Fibroblast of the conjunctiva (primary cell): Measurements from ENCODE around the gene EVPL.

Source experiments
- DNase-seq: peaks from one replicate; pipeline ENCODE4 v3.0.0-alpha.2; 2010; ENCODE audit warnings: low read depth

EVPL gene

DNA sequence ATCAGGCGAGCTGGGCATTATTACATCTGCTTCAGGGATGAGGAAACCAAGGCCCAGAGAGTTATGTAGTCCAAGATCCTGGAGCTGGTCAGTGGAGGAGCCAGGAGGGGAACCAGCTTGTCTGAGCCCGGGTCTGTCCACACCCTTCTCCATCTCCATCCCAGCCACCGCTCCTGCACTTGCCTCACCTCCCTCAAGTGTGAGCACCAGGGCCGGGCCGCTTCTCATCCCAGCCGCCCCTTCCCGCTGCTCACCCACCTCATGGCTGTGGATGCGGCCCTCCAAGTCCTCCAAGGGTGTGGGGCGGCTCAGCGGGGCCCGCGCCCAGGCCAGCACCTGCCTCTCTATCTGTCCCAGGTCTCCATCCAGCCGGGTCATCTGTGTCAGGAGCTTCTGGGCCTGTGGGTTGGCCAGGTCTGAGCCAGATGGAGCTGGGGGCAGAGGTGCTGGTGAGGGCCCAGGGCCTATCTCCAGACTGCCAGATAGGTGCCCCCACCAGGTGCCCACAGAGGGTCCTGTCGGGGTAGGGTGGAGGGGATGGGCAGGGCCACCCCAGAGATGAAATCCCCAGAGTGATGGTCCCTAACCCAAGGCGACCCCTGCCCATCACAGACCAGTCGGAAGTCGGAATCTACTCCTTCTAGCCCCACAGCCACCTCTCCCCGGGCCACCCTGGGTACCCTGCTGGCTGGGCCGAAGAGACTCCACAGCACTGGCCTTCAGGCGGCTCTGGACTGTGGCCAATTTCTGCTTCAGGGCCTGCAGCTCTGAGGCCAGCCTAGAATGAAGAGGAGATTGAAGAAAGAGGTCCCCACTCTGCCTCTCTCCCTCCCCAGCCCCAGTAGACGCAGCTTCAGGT, 9.4 kb downstream of the EVPL start:
- no peak for DNase-seq

DNA sequence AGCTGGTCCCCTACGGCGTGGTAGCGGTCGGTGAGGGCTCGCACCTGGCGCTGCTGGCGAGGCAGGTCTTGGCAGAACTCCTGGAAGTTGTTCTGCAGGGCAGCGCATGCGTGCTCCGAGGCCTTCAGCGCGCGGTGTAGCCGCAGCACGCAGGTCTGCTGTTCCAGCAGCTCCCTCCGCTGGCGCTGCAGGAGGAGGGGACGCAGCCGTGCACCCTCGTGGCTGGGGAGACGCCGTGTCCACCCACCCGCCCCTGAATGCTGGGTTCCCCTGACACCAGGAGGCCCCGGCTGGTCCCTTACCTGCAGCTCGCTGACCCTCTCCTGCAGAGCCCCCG, 12.2 kb downstream of the EVPL start:
- DNase-seq, result no peak

DNA sequence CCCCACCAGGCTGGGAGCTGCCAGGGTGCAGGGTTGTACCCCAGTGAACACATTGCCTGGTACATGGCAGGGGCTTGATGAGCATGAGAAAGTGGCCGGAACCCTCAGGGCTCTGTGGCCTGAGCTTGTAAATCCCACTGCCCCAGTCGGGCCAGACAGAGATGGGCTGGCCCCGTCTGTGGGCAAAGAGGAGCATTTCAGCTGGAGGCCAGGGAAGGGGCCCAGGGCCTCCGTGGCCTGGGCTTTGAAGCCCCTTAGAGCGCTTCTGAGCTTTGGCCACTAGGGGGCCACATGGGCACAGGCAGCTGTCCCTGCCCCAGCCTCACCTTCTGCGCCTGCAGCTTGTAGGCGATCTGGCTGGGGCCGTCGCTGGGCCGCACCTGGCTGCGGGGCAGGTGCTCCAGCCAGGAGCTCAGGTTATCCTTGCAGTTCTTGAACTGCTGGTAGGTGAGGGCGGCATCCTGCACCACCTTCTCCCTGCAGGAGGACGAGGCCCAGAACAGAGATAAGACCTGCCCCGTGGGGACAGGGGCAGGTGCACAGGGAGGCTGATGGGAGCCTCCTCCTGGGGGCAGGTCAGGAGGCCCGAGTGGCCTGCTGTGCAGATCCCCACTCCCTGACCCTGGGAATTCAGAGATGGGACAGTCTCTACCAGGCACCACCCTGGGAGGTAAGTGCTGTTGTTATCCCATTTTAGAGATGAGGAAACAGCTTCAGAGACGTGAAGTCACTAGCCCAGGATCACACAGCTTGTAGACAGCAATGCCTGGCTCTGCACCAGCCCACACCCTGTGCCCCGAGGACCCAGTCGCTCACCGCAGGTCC, 12.8 kb downstream of the EVPL start:
- peak; percentile 45 for DNase-seq

DNA sequence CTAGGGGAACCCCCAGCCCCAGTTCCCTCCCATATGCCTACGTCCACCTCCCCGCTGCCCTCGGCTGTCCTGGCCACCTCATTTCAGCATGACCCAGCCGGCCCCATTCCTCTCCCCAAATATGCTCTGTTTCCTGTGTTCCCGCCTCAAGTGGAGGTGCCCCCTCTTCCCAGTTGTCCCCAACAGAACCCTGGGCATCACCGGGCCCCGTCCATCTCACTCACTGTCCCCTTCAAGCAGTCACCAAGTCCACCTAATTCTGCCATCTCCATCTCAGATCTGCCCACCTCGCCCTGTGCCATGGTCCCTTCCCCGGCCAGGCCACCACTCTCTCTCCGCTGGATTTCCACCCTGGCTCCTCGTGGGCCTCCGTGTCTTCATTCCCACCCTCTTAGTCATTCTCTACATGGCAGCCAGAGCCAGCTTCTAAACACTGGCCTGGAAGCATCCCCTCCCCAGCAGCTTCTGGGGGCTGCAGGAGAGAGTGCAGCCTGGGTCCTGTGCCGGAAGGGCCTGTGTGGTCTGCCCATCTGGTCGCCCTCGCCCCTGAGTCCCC, 13.7 kb downstream of the EVPL start:
- no peak for DNase-seq

DNA sequence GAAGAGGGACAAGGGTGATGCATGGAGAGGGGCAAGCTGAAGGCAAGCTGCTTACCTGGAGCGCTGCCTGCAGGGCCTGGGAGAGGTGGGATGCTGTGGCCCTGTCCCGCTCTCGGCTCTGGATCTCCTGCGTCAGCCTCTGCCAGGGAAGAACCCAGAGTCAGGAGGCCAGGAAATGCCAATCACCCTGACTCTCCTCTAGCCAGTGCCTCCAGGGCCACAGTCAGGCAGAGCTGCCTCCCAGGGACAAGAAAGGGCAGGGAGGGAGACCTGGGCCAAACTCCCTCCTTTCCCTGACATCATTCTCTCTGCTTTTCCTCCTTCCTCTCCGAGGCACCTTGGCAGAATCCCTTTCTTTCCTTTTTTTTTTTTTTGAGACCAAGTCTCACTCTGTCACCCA, 15.2 kb downstream of the EVPL start:
- DNase-seq, result no peak

DNA sequence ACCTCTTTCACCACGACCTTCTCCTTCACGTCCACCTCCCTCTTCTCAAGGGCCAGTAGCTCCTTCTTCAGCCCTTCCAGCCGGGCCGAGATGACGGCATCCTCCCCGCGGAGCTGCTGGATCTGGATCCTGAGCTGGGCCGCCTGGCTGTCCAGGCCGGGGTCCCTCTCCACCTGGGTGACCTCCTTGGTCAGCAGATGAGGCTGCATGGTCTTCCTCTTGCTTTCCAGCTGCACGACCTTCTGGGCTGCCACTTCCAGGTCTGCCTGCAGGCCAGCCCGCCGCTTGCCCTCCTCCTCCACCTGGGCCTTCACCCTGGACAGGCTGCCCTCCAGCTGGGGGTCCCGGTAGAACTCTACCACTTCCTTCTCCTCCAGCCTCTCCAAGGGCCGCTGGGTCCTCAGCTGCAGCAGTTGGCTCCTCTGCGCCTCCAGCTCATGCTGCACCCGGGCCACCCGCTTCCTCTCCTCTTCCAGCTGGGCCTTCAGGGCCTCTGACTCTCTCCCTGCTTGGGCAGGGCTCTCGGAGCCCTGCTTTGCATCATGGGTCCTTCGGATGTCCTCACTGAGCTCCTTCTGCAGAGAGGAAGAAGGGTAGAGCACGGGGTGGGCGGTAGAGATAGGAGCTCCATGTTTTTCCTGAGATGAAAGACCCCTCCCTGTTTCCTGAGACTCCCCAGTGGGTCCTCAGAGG, 17.0 kb downstream of the EVPL start:
- no peak for DNase-seq

DNA sequence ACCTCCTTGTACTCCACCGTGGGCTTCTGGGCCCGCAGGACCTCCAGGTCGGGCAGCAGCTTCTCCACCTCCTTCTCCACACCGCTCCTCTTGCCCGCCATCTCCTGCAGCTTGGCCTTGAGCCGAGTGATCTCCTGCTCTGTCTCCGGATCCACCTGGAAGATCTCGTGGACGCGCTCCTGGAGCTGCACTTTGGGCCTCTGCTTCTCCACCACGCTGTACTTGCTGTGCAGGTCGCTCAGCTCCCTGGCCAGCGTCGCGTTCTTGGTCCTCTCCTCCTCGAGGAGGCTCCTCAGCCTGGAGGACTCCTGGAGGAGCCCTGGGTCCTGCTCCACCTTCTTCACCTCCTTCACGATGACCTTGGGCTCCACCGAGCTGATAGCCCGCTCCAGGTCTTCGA, 17.7 kb downstream of the EVPL start:
- DNase-seq, result no peak

DNA sequence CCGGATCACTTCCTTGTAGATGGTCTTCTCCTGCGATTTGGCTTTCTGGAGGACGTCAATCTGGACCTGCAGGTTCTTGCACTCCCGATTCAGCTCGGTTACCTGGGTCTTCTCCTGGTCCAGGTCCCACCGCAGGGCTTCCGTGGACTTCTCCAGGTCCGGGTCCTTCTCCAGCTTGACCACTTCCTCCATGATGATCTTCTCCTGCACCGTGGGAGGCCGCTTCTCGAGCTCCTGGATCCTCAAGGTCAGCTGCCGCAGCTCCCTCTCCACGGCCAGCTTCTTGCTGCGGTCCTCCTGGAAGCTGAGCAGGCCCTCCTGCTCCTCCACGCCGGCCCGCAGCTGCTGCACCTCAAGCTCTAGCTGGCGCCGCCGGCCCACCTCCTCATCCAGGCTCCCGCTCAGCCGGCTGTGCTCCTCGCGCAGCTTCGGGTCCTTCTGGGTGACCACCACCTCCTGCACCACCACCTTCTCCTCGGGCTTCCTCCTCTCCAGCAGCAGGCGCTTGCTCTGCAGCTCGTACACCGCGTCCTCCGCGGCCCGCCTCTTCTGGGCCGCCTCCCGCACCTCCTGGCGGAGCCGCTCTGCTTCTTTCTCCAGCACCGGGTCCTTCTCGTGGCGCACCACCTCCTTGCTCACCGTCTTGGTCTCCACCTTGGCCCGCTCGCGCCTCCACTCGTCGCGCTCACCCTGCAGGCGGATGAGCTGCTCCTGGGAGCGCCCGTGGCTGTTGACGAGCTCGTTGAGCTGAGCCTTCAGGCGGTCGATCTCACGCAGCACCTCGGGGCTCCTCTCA, 18.3 kb downstream of the EVPL start:
- no peak for DNase-seq

DNA sequence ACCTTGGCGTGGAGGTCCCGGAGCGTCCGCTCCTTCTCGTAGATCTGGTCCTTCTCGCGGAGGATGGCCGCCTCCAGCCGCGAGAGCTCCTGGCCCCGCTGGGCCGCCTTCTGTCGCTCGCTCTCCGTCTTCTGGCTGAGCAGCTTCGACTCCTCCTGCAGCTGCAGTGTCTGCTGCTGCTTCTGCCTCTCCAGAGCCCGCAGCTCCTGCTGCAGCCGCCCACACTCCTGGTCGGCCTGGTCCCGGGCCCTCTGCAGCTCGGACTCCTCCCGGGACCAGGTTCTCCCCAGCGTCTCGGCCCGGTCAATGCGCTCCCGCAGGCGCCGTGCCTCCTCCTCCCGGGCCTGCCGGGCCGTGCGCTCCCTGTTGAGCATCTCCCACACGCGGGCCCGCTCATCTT, 18.9 kb downstream of the EVPL start:
- no peak for DNase-seq

DNA sequence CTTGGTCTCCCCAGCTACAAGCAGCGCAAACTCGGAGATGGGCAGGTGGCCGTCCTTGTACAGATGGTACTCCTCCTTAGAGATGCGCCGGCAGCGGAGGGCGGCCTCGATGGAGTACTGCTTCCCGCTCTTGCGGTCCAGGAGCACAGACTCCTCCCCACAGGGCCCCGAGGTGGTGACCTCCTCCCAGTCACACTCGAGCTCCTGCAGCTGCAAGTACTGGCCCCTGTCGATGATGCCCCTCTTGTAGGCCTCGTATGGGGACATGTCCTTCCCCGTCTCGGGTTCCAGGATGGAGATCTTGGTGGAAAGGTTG, 19.3 kb downstream of the EVPL start:
- no peak for DNase-seq

DNA sequence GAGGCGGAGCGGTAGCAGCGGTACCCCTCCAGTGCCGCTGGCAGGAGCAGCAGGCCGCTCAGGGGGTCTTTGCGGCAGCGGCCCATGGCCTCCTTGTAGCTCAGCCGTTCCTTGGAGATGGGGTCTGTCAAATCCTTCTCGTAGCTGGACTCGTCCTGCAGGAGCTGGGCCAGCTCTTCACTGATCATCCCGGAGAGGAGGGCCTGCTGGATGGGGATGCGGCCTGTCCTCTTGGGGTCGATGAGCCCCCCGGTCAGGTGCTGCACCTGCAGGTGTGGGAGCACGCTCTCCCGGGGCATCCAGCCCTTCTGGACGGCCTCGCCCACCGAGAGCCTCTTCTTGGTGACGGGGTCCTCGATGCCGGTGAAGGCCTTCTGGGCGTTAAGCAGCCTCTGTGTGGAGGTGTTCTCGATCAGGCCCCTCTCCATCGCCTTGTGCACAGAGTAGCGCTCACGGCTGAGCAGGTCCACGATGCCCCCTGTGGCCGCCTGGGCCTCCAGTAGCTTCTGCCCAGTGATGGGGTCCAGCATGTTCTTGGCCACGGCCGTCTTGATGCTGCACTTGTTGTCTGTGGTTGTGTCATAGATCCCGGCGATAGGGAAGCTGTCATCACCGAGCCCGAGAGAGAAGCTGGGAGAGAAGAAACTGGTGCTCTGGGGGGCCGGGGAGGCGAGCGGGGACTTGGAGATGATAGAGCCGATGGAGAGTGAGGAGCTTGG, 19.8 kb downstream of the EVPL start:
- no peak for DNase-seq

DNA sequence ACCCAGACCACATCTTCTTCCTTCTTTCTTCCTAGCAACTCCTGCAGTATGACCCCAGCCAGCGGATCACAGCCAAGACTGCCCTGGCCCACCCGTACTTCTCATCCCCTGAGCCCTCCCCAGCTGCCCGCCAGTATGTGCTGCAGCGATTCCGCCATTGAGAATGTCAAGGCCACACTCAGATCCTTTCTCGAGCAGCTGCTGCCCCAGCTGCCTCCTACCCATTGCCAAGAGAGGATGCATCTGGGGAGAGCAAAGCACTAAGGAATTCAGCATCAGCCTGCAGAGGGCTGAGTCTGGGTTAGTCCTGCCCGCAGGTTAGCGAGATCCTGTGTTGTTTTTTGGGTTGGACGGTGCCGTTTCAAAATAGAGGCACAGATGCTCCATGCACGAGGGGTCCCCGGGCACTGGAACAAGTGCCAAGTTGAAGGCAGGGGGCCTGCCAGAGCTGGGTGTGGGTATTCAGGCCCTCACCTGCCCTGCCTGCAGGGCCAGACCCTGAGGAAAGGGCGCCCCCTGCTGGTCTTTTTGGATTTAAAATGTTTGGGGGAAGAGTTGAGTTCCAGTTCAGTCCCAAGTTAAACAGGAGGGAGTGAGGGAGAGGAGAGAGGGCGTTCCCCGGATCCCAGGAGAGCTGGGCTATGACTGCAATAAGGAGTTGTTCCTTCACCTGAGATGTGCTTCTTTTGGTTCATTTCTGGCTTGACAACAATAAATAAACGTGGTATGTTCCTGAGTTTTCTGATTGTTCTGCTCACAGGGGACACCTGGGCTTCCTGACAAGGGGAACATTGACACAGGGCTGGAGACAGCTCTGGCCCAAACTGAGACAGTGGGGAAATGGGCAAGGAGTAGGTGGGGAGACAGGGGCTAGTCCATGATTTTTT, 21.6 kb downstream of the EVPL start:
- DNase-seq, result peak; percentile 49

DNA sequence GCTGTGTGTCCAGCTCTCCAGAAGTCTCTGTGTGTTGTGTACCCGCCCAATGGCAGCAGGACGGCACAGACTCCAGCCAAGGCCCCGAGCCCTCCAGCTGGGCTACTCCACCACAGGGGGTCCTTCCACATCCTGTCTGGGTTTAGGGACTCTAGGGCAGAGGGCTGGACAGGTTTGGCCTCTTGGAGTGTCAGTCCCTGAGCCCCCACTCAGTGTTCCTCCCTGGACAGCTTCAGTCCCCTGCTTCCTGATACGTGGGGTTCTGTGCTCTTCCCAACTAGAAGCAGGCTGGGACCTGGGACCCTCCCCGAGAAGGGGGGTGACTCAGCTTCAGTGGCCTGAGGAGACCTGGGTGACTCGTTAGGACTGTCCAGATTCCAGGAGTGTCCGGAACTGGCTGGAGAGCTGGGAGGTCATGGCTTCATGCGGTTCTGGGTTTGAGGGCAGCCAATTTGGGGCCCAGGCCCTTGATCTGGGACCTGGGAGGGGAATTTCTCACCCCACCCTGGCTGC, 22.3 kb downstream of the EVPL start:
- DNase-seq, result peak; percentile 38

DNA sequence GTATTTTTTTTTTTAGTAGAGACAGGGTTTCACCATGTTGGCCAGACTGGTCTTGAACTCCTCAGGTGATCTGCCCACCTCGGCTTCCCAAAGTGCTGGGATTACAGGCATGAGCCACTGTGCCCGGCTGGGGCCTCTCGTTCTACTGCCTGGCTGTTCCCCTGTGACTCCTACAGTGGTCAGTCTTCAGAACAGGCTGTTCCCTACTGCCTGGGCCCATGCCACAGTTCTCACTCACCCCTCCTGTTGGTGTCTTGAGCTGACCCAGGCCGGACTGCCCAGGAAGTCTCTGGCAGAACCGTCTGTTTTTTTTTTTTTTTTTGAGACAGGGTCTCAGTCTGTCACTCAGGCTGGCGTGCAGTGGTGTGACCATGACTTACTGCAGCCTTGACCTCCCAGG, 23.2 kb downstream of the EVPL start:
- no peak for DNase-seq

DNA sequence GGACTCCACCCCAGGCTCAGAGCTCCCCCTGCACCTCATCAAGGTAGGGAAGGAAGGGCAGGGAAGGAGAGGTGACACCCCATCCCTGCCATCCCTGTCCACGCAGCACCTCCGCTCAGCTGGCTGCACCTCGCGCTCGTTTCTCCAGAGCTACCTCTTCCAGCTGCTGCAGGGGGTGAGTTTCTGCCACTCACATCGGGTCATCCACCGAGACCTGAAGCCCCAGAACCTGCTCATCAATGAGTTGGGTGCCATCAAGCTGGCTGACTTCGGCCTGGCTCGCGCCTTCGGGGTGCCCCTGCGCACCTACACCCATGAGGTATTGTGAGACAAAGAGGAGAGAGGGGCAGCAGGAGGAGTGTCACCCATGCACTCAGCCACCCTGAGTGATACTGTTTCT, 25.0 kb downstream of the EVPL start:
- DNase-seq, result no peak

DNA sequence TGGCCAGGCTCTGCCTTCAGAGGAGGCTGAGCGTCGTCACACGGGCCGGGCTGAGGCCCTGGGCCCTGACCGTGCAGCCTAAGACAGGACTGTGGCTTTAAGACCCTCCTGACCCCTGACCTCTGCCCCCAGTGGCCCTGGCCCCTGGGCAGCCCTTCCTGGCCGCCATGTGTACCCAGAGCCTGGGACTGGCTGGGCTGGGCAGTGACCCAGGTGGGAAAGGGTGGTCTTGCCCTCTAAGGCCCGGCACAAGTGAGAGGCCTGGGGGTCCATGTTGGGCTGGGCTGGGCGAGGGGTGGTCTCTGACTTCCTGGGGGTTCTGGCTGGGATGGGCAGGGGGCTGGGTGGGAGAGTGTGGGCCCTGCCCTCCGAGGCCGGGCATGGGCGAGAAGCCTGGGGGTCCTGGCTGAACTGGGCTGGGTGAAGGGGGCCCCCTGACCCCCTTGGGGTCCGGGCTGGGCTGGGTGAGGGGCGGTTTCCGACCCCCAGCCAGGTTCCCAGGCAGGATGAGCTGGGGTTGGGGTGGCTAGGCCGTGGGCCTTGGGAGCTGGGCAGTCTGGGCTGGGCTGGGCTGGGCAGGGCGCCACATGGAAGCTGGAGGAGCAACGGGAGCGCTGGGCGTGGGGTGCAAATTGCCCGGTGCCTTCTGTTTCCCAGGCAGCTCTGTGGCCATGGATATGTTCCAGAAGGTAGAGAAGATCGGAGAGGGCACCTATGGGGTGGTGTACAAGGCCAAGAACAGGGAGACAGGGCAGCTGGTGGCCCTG, 26.2 kb downstream of the EVPL start, which contains the start of gene CDK3:
CDK3 (plus strand) TSS at position 101 of the 767 bp plus-strand sequence; CDS start at position 672, 571 bp downstream.
- no peak for DNase-seq

DNA sequence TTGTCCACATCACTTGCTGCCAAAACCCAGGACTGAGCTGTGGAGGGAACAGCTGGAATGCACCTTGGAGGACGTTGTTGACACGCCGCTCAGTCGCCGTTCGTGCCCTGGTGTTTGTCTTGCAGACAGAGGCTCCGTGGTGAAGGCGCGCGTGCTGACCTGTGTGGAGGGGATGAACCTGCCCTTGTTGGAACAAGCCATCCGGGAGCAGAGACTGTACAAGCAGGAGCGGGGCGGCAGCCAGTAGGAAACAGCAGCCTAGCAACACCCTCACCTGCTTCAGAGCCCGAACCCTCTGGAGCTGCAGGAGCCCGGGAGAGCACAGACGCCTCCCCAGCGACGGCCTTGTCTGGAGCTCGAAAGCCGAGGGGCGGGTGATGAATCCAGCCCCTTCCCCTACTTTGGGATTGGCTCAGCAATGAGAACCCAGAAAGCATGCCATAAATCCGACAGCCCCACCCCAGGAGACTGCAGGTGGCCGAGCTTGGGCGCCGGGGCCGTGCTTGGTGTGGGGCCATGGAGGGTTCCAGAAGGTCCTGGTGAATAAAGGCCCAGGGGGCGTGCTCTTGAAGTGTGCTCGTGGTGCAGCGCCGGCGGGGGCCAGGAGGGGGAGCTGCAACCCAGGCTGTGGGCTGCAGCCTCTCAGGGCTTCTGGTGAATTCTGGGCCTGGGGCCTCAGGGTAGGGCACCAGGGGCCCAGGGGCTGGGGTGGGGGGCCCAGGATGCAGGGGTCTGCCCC, 26.9 kb downstream of the EVPL start:
- no peak for DNase-seq

DNA sequence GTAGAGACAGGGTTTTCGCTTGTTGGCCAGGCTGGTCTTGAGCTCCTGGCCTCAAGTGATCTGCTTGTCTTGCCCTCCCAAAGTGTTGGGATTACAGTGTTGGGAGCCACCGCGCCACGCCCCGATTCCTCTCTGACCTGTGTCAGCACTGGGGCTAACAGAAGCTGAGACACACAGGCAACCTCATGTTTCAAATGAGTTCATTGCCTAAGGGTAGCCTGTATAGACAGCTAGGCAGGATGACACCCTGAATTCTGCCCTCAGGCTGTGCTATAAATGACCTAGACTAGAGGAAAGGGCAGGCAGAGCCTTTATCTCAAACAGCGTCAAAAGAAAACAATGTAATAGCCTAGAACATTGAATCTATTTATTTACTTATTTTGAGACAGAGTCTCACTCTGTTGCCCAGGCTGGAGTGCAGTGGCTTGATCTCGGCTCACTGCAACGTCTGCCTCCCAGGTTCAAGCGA, 28.7 kb downstream of the EVPL start:
- DNase-seq, result no peak
